ENCODE results near the gene KMO.

DNA sequence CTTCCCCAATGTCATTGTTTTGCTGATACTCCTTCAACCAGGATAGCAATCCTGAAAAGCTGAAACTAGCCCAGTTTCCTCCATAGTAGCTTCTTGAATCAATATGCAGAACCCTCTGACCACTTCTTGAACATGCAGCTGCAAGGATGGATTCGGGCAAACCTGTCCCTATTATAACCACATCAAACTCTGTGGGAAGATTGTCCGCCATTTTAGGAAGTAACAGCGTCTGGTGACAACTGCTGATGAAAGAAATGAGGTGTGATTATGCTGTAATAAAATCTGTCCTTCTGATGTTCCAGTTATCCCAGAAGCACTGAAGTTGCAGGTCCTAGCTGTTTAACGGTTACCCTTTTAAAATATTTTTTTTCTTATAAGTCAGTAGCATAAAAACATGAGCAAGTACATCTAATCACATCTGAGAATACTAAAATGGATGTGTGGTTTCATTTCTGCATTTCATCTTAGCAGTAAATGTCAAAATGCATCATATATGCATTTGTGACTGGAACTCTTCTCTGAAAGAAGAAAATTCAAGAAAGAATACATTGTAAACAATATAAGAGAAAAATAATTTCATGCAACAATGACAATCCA, 103.5 kb downstream of the KMO start:
- TF ChIP-seq POLR2AphosphoS5 (IDR thresholded peaks at IDR 0.05; ENCODE audit: borderline replicate concordance, low read depth, low read length) (no peak), FOXP2 (optimal IDR thresholded peaks at IDR 0.05; ENCODE audit: control extremely low read depth, extremely low read length, insufficient read depth) (no peak)

Measured in SK-N-MC (cell line).